ENCODE measurements around the gene ZNF585A.
"Not testable (repeated sequence)": the region's sequence is repeated elsewhere in the genome, so short reads cannot be mapped to it uniquely, and the experiment has no call there.

Gene ZNF585A

GRCh38 chr19:37172368-37173366, at the start of gene ZNF585A:
Gene ZNF585A, minus strand, starts transcription at chr19:37172695. Its CDS starts 2,785 bp downstream, at chr19:37169910.
- TF ChIP-seq CTCF (IDR thresholded peaks at IDR 0.05; ENCODE audit: low read depth, low read length): peak; percentile 31
- DNase-seq (ENCODE audit: extremely low read depth, low read depth): peak; percentile 90

GRCh38 chr19:37221136-37221535, 48.6 kb upstream of the ZNF585A start:
- no peak for DNase-seq (ENCODE audit: extremely low read depth, low read depth)
- no peak for TF ChIP-seq CTCF (IDR thresholded peaks at IDR 0.05; ENCODE audit: low read depth, low read length)

GRCh38 chr19:37220383-37220782, 47.9 kb upstream of the ZNF585A start:
- no peak for DNase-seq (ENCODE audit: extremely low read depth, low read depth)
- no peak for TF ChIP-seq CTCF (IDR thresholded peaks at IDR 0.05; ENCODE audit: low read depth, low read length)

GRCh38 chr19:37218592-37218935, 46.1 kb upstream of the ZNF585A start:
- TF ChIP-seq CTCF (IDR thresholded peaks at IDR 0.05; ENCODE audit: low read depth, low read length): no peak
- no peak for DNase-seq (ENCODE audit: extremely low read depth, low read depth)

GRCh38 chr19:37217775-37218591, 45.5 kb upstream of the ZNF585A start, which contains the start of gene ZNF383:
Gene ZNF383, plus strand, starts transcription at chr19:37218214. Its CDS starts 12,240 bp downstream, at chr19:37230454.
- no peak for TF ChIP-seq CTCF (IDR thresholded peaks at IDR 0.05; ENCODE audit: low read depth, low read length)
- peak; percentile 54 for DNase-seq (ENCODE audit: extremely low read depth, low read depth)

GRCh38 chr19:37217480-37217774, 44.9 kb upstream of the ZNF585A start:
- TF ChIP-seq CTCF (IDR thresholded peaks at IDR 0.05; ENCODE audit: low read depth, low read length): no peak
- no peak for DNase-seq (ENCODE audit: extremely low read depth, low read depth)

GRCh38 chr19:37197768-37198167, 25.3 kb upstream of the ZNF585A start:
- no peak for TF ChIP-seq CTCF (IDR thresholded peaks at IDR 0.05; ENCODE audit: low read depth, low read length)
- no peak for DNase-seq (ENCODE audit: extremely low read depth, low read depth)

GRCh38 chr19:37197115-37197514, 24.6 kb upstream of the ZNF585A start:
- not testable (repeated sequence) for DNase-seq (ENCODE audit: extremely low read depth, low read depth)

GRCh38 chr19:37195248-37195647, 22.8 kb upstream of the ZNF585A start:
- not testable (repeated sequence) for DNase-seq (ENCODE audit: extremely low read depth, low read depth)

GRCh38 chr19:37186071-37186470, 13.6 kb upstream of the ZNF585A start:
- DNase-seq (ENCODE audit: extremely low read depth, low read depth): not testable (repeated sequence)

Data from AG09319 (cell line).